Measurements from ENCODE around the gene DCLK2.

The DCLK2 gene

DNA sequence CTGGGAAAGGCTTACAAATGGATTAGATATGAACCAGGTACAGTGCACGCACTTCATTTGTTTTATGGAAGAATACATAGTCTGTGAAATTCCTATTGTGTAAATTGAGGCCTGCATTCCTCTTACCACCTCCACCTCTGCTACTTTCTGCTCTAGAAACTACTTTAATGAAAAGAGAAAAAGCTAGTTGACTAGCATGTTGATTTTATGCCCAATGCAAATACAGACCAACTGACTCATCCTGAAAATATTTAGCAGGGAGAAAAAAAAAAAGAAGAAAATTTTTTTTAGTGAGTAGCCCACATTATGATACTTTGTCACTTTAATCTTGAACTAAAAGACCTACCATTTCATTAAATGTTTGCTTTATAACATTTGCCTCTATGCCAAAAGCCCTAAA is 41.2 kb downstream of the DCLK2 start:
- DNase-seq = peak; percentile 67

DNA sequence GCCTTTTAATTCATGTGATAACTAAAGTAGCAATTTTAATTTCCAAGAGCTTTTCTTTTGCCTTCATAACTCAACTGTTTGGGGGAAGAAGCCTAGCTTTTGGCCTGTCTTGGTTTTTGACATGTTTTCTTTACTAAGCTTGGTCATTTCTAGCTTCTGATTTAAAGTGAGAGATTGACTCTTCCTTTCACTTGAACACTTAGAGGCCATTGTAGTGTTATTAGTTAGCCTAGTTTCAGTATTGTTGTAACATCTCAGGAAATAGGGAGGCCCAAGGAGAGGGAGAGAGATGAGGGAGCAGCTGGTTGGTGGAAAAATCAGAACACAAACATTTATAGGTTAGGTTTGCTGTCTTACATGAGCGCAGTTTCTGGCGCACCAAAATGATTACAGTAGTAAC is 44.8 kb downstream of the DCLK2 start:
- DNase-seq = no peak

DNA sequence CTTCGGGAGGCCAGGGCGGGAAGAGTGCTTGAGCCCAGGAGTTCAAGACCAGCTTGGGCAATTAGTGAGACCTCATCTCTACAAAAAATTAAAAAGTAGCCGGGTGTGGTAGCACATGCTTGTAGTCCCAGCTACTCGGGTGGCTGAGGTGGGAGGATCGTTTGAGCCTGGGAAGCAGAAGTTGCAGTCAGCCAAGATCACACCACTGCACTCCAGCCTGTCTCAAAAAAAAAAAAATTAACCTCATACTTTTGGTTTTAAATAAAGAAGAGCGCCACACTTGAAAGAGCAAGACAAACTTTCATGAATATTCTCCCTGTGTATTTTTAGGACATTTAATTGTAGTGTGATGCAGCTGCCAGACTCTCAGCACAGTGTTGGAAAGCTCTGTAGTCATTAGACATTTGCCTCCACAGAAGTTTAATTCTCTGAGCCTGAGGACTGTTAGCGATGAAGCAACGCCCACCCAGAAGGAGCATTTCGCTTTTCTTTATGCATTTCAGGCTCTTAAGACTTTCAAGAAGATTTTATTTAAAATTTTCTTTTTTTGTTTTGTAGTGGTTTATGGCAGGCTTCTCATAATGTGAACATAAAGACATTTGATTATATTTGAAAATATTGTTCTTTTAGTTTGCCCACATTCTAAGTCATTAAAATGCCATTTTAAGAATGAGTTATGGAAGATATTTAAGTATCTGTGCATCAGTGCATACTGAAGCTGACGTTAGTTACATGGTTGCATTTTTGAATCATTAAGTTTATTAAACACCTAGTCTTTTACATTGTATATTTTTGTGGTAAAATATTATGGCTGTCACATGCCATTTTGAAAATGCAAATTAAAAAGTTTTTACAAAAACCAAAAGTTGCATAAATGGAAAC is 45.8 kb downstream of the DCLK2 start:
- no peak for DNase-seq

- DNase-seq = peak; percentile 63
Measured at GRCh38 chr4:150126201-150126863, 48.1 kb downstream of the DCLK2 start.

DNA sequence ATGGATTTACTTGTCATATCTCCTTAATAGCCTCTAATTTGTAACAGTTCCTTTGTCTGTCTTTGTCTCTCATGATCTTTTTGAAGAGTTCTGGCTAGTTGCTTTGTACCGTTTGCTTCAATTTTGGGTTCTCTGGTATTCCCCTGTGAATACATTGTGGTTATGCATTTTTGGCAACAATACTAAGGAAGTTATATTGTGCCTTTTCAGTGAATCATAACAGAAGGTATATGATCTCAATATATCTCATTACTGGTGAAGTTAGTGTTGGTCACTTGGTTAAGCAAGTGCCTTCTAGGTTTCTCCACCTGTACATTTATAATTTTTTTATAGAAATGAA is 48.6 kb downstream of the DCLK2 start:
- peak; percentile 79 for DNase-seq

DNA sequence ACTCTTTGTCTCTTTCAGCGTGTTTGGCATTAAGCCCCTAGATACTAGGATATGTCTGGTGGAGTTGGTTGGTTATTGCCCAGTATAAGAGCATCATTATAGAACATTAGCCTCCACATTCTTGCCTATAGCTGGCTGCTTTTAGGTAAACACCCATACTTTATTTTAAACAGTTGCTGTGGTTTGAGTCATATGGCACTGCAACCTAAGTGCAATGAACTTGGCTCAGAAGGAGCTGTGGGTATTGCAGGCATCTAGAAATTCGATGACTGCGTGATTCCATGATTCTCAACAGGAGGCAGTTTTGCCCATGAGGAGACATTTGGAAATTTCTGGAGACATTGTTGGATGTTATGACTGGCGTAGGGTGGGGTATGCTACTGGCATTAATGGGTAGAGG is 49.5 kb downstream of the DCLK2 start:
- DNase-seq = peak; percentile 70

DNA sequence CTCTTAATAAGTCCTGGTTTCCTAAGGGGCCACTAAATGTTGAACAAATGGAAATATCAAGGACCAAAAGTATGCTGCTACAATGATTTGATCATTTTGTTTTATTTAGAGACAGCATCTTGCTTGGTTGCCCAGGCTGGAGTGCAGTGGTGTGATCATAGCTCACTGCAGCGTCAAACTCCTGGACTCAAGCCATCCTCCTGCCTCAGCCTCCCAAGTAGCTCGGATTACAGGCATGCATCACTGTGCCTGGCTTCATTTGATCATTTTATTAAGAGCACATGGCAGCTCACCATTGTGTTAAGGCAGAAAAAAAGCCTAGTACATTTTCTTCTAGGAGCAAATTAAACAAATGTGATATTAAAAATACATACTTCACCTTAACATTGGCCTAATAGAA is 52.7 kb downstream of the DCLK2 start:
- DNase-seq = peak; percentile 77

DNA sequence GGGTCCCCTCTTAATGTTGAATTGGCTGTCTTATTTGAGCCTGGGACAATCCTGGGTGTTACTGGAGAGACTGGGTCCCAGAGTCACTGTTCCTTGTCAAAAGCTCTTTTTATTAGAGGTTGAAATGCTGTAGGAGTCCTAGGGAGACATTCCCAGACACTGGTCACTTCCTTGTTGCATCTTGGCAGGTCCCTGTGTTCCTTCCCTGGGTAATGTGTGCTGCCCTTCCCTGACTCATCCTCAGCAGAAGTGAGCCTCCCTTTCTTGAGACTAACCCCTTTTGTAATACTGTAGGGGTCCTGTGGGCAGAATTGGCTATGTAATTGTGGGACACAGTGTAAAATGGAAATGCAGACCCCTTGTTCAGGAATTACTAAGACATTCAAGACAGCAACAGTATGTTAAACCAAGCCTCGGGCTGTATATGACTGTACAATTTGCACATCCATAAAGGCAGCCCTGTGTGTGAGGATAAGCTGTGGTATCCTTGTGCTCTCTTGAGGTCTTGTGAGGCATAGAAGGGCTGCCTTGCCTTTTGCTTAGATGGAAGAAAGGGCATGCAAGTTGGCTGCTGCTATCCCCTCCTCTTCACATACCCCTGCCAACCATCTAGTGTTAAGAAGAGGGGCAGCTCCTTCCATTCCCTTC is 53.5 kb downstream of the DCLK2 start:
- DNase-seq = no peak

GRCh38 chr4:150133605-150134004 is 55.4 kb downstream of the DCLK2 start:
- no peak for DNase-seq

DNA sequence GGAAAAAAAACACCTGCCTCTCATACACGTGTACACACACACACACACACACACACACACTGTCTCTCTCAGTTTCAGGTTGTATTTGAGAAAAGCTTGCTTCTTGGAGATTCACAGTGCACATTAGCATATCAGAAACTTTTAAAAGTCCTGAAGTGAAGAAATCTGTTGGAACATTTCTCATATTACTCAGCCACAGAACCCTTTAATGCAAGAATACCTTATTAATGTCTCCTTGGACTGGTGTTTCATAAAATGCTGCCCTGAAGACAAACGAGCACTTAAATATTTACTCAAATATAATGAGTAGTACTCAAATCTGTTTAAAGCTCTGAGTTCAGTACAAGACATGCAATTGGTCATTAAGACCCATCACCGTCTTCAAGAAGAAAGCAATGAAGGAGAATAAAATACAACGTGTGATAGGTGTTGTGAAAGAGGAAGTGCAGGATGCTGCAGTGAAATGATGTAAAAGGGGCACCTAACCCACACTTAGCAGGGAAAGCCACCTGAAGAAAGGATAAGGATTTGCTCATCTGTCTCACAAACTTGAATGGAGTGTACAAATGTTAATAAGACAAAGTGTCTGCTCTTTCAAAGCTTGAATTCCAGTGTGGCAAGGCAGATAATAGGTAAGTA is 57.0 kb downstream of the DCLK2 start:
- DNase-seq = no peak

- DNase-seq = peak; percentile 65
Measured at GRCh38 chr4:150136036-150136435, 57.8 kb downstream of the DCLK2 start.

DNA sequence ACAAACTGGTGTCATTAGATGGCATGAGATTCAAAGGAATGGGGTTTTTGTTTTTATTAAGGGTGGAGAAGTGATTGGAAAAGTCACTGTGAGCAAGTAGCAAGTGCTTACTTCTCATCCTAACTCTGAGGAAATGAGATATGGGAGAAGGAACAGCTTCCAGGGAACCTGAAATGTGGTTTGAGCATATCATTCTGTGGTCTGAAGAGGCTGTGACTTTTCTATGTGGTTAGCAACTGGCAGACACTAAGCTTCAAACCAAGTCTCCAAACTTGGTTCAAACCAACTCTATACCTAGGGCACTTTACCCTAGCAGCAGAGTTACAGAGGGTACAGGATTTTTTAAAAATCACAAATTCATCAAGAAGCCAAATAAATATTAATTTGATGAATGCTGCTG is 58.2 kb downstream of the DCLK2 start:
- DNase-seq = peak; percentile 38

DNA sequence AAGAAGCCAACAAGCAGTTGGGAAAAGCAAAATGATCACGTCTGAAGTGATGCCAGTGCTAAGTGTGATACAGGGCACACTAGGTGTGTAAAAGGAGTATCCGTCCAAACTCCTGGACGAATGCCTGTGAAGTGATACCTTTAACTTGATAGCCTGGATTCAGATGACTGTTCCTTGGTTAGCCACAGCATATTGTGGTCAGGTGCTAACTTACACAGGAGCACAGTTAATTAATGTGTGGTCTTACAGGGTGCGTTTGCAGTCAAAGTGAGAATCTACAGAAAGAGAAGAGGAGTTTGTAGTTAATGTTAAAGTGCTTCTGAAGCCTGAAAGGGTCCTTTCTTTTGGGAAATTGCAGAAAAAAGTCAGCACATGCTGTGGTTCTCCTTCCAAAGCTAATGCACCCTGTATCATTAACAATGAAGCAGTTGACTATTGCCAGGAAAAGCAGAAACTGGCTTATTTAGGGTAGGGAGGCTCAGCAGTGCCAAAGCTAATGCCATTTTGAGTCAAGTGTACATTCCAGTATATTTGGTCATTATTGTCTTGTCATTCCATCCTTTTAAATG is 61.1 kb downstream of the DCLK2 start:
- no peak for DNase-seq

- peak; percentile 77 for DNase-seq
Measured at GRCh38 chr4:150140774-150141400, 62.6 kb downstream of the DCLK2 start.

DNA sequence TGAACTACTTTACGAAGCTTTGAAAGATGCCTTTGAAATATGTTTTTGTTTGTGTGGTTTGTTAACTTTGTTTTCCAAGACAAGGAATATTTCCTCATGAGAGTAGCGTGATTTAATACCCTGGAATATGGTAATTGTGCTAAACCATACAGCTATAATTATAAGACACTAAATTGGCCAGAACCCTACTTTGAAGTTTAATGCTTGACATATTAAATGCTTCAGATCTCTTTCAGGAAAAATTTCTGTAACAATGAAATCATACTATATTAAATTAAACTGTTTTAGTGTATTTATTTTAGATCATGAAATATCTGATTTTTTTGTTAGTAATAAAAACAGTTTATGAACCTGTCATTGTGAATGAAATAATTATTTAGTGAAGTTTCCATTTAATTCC is 63.5 kb downstream of the DCLK2 start:
- no peak for DNase-seq

DNA sequence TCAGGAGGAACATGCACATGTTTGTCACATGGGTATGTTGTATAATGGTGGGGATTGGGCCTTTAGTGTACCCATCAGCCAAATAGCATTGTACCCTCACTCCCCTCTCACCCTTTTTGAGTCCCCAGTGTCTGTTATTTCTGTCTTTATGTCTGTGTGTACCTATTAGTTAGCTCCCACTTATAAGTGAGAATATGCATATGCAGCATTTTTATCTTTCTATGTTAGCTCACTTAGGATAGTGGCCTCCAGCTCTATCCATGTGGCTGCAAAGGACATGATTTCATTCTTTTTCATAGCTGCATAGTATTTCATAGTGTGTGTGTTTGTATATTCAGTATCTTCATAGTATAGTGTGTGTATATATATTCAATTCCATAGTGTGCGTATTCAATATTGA is 64.6 kb downstream of the DCLK2 start:
- DNase-seq = no peak

GRCh38 chr4:150145090-150145945 is 67.1 kb downstream of the DCLK2 start:
- DNase-seq = peak; percentile 41

GRCh38 chr4:150145946-150146340 is 67.7 kb downstream of the DCLK2 start:
- no peak for DNase-seq

DNA sequence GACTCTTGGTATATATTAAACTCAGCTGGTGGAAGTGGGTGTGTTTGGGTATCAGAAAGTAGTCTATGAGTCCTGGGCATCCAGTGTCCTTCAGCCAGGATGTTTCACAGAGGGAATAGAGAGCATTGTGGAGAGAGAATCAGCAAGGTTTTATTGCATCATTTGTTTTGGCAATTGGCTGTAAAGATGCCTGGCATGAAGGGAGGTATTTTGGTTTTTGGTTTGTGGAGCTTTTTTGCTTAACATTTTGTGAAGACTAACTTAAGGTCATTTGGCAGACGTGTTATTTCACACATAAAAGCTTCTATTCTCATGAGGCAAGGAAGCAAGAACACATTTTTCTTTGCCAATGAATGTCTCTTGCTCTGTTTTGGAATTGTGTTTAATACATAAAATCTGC is 71.1 kb downstream of the DCLK2 start:
- DNase-seq = peak; percentile 63

DNA sequence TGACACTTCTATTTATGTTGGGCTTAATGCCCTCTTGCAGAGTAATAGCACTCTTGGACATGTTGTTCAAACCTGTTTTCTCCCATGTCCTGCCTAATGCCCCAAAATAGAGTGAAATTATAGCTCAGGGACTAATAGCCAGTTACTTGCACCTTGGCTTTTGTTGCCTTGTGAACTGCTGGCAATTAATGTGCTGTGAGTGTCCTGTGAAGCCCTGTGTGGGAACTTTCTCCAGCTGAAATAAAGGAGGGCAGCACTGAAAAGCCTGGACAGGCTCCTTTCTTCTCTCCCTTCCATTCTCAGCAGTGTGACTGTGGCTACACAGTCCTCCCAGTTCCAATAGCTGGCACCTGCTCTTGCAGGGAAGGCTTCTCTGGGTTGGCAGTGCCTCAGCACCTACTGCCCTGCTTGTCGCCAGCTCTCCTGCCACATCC is 72.4 kb downstream of the DCLK2 start:
- no peak for DNase-seq

GRCh38 chr4:150152766-150153165 is 74.5 kb downstream of the DCLK2 start:
- DNase-seq = no peak

Data from fibroblast of skin of scalp (primary cell).